Type B pancreatic cell (in vitro differentiated cells): ENCODE results near the gene MTIF3. TPM values are rescaled to one million over a fixed set of nuclear protein-coding genes. Genes with fewer than 3 reads are reported as not detected.
"Not testable (repeated sequence)": the region's sequence is repeated elsewhere in the genome, so short reads cannot be mapped to it uniquely, and the experiment has no call there.

ENCODE experiments used
- DNase-seq: peaks from one replicate; pipeline ENCODE4 v3.0.0; 2021; ENCODE audit warnings: mixed read lengths; ENCODE audit not compliant: unreplicated experiment; ENCODE audit errors: extremely low spot score
- H3K27ac Mint-ChIP-seq: 2 replicates; pipeline ENCODE4 v1.8.0; 2021; ENCODE audit warnings: mild to moderate bottlenecking, mixed read lengths
- H3K27me3 Mint-ChIP-seq: 2 replicates; pipeline ENCODE4 v1.8.0; 2021; ENCODE audit warnings: mixed read lengths
- H3K36me3 Mint-ChIP-seq: 2 replicates; pipeline ENCODE4 v1.8.0; 2021; ENCODE audit warnings: mixed read lengths
- H3K4me1 Mint-ChIP-seq: one replicate; pipeline ENCODE4 v1.8.0; 2021; ENCODE audit warnings: mixed read lengths; ENCODE audit not compliant: unreplicated experiment
- H3K4me3 Mint-ChIP-seq: 2 replicates; pipeline ENCODE4 v1.8.0; 2021; ENCODE audit warnings: mild to moderate bottlenecking, mixed read lengths
- H3K9me3 Mint-ChIP-seq: 2 replicates; pipeline ENCODE4 v1.8.0; 2021; ENCODE audit warnings: mixed read lengths
- CTCF ChIP-seq: fragments of 200-600 bp; sonication (generic); conservative IDR thresholded peaks from 2 replicates; pipeline ENCODE4 v1.5.0; 2021; ENCODE audit warnings: antibody characterized with exemption, mild to moderate bottlenecking
- total RNA-seq: library from RNA; stranded (reverse); gene quantifications from 2 replicates; pipeline ENCODE4 v1.2.1, GENCODE V29; 2021; ENCODE audit warnings: low replicate concordance

Gene MTIF3
- total RNA-seq, 1 donor from 2014 or later = 39.7 TPM

GRCh38 chr13:27403727-27404385, 46.5 kb downstream of the MTIF3 start:
- Mint-ChIP-seq H3K9me3 (no peaks in the 10 kb centered on the region), H3K27me3 (peaks cover 16% of the 10 kb centered on the region), H3K4me1 (peaks cover 11% of the 10 kb centered on the region), H3K27ac (peak overlapping the region; percentile 83), H3K4me3 (no peak overlapping the region), H3K36me3 (no peaks in the 10 kb centered on the region)
- no peak for DNase-seq
- no peak for TF ChIP-seq CTCF

GRCh38 chr13:27403203-27403678, 47.1 kb downstream of the MTIF3 start:
- Mint-ChIP-seq H3K4me3 (no peak overlapping the region), H3K27me3 (peaks cover 10% of the 10 kb centered on the region), H3K9me3 (no peaks in the 10 kb centered on the region), H3K36me3 (no peaks in the 10 kb centered on the region), H3K4me1 (peaks cover 11% of the 10 kb centered on the region), H3K27ac (peak overlapping the region; percentile 83)
- no peak for DNase-seq
- TF ChIP-seq CTCF = no peak

- TF ChIP-seq CTCF = no peak
- H3K9me3 Mint-ChIP-seq = no peaks in the 10 kb centered on the region
- no peak overlapping the region for H3K4me3 Mint-ChIP-seq
- peaks cover 11% of the 10 kb centered on the region for H3K4me1 Mint-ChIP-seq
- peaks cover under 1% of the 10 kb centered on the region for H3K27me3 Mint-ChIP-seq
- no peak for DNase-seq
- no peak overlapping the region for H3K27ac Mint-ChIP-seq
- H3K36me3 Mint-ChIP-seq = no peaks in the 10 kb centered on the region
These were observed 49.2 kb downstream of the MTIF3 start for GRCh38 chr13:27401210-27401609.

- peaks cover 11% of the 10 kb centered on the region for H3K4me1 Mint-ChIP-seq
- H3K4me3 Mint-ChIP-seq, DNase-seq, H3K27me3 Mint-ChIP-seq, H3K36me3 Mint-ChIP-seq, H3K9me3 Mint-ChIP-seq, H3K27ac Mint-ChIP-seq: not testable (repeated sequence)
These were observed 50.0 kb downstream of the MTIF3 start for GRCh38 chr13:27400405-27400804.

GRCh38 chr13:27398360-27398759, 52.0 kb downstream of the MTIF3 start:
- TF ChIP-seq CTCF = no peak
- H3K27ac Mint-ChIP-seq = no peak overlapping the region
- H3K36me3 Mint-ChIP-seq = no peaks in the 10 kb centered on the region
- no peak overlapping the region for H3K4me3 Mint-ChIP-seq
- H3K4me1 Mint-ChIP-seq = peaks cover 6% of the 10 kb centered on the region
- no peak for DNase-seq
- no peaks in the 10 kb centered on the region for H3K9me3 Mint-ChIP-seq
- peaks cover 10% of the 10 kb centered on the region for H3K27me3 Mint-ChIP-seq

- peaks cover 17% of the 10 kb centered on the region for H3K27me3 Mint-ChIP-seq
- DNase-seq = no peak
- H3K27ac Mint-ChIP-seq = no peak overlapping the region
- no peak overlapping the region for H3K4me3 Mint-ChIP-seq
- no peaks in the 10 kb centered on the region for H3K9me3 Mint-ChIP-seq
- no peaks in the 10 kb centered on the region for H3K36me3 Mint-ChIP-seq
- no peak for TF ChIP-seq CTCF
- no peaks in the 10 kb centered on the region for H3K4me1 Mint-ChIP-seq
These were observed 54.0 kb downstream of the MTIF3 start for GRCh38 chr13:27396252-27396846.
